Transverse colon (tissue), 3 donors: ENCODE results near the gene RET.

Source experiments
- CTCF ChIP-seq, 5 experiments: fragments of 200-600 bp in 3 of 5; fragments of 450-650 bp in 2 of 5; sonication (generic) in 3 of 5; IDR thresholded peaks; 1 replicate in 2 of 5; 2 replicates in 3 of 5; pipeline ENCODE4 v1.5.1; 2016 to 2017; ENCODE audit warnings: antibody characterized with exemption in 5 of 5, inconsistent platforms in 3 of 5, mild to moderate bottlenecking in 2 of 5, moderate library complexity in 1 of 5
- POLR2A ChIP-seq: fragments of 450-650 bp; IDR thresholded peaks from one replicate; pipeline ENCODE4 v1.6.1; 2016; ENCODE audit warnings: antibody characterized with exemption, mild to moderate bottlenecking, moderate library complexity

- no peak for TF ChIP-seq POLR2A
- no peak for TF ChIP-seq CTCF (IDR thresholded peaks at IDR 0.05)
These were observed 47.8 kb upstream of the RET start for GRCh38 chr10:43029043-43029442.
